BJ (cell line): ENCODE data around the gene SETD1A. TPM values are rescaled to one million over a fixed set of nuclear protein-coding genes. Genes with fewer than 3 reads are reported as not detected.

Source experiments
- CTCF ChIA-PET: fragments of 350-600 bp; formaldehyde crosslinking; extraction: SDS; loops from one replicate; lab custom pipeline; 2021; ENCODE audit warnings: antibody characterized with exemption, inconsistent platforms; lab: Yijun Ruan, JAX
- POLR2A ChIA-PET: fragments of 300-600 bp; sonication (Branson Sonifier 250); formaldehyde crosslinking; extraction: SDS; loops from one replicate; lab custom pipeline; 2021; ENCODE audit warnings: antibody characterized with exemption; lab: Charles Lee
- DNase-seq: peaks from one replicate; pipeline ENCODE4 v3.0.0-alpha.2; 2011; ENCODE audit warnings: low read depth
- H3K27me3 ChIP-seq: 2 replicates; pipeline ENCODE4 v1.6.0; 2011; ENCODE audit warnings: low read length; ENCODE audit not compliant: control insufficient read depth, insufficient read depth
- H3K36me3 ChIP-seq: 2 replicates; pipeline ENCODE4 v1.5.1; 2011; ENCODE audit warnings: low read length; ENCODE audit not compliant: control insufficient read depth, insufficient read depth
- H3K4me3 ChIP-seq: 2 replicates; pipeline ENCODE4 v1.5.1; 2011; ENCODE audit warnings: low read depth, mild to moderate bottlenecking, control low read depth, low read length
- polyA plus RNA-seq: library from polyadenylated mRNA; depleted of rRNA; stranded (reverse); fragments of >200 nt; gene quantifications from 2 replicates; pipeline ENCODE4 v1.2.3, GENCODE V29; 2011
- TF ChIP-seq, protein P1 (sequence below): IDR thresholded peaks from 2 replicates; pipeline ENCODE4 v1.5.1; 2011; ENCODE audit warnings: low read depth, mild to moderate bottlenecking, control low read depth, inconsistent platforms, low read length, moderate library complexity; ENCODE audit not compliant: insufficient read depth

Gene SETD1A
- polyA plus RNA-seq, 1 experiment, result 1.4 TPM

GRCh38 chr16:30961384-30961783 lies 3.8 kb downstream of the SETD1A start:
- Histone ChIP-seq H3K36me3 (peaks cover 33% of the 10 kb centered on the region), H3K4me3 (no peak overlapping the region), H3K27me3 (no peaks in the 10 kb centered on the region)
- ChIA-PET CTCF (interaction anchor here (0.8 to 2.0 kb wide), 3 partner anchors 20 to 48 kb away, joined by 3 to 6 read pairs (median 5); partner anchors contain the start of gene HSD3B7), POLR2A (no interaction called here)
- TF ChIP-seq, protein P1, sequence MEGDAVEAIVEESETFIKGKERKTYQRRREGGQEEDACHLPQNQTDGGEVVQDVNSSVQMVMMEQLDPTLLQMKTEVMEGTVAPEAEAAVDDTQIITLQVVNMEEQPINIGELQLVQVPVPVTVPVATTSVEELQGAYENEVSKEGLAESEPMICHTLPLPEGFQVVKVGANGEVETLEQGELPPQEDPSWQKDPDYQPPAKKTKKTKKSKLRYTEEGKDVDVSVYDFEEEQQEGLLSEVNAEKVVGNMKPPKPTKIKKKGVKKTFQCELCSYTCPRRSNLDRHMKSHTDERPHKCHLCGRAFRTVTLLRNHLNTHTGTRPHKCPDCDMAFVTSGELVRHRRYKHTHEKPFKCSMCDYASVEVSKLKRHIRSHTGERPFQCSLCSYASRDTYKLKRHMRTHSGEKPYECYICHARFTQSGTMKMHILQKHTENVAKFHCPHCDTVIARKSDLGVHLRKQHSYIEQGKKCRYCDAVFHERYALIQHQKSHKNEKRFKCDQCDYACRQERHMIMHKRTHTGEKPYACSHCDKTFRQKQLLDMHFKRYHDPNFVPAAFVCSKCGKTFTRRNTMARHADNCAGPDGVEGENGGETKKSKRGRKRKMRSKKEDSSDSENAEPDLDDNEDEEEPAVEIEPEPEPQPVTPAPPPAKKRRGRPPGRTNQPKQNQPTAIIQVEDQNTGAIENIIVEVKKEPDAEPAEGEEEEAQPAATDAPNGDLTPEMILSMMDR, result no peak
- no peak for DNase-seq

DNA sequence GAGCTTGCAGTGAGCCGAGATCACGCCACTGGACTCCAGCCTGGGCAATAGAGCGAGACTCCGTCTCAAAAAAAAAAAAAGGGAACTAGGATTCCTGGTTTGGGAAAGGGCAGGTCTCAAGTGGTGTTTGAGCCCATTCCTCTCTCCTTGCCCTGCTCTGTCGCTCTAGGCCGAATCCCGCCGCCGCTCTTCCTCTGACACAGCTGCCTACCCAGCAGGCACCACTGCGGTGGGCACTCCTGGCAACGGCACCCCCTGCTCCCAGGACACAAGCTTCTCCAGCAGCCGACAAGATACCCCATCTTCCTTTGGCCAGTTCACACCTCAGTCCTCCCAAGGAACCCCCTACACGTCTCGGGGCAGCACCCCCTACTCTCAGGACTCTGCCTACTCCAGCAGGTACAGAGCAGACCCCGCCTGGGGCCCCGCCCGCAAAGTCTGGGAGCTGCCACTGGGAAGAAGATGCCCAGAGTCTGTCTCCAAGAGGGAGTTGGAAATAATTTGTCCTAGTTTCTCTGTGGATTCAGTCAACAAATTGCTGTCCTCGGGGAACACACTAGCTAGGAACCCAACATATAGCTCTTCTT lies 6.5 kb downstream of the SETD1A start:
- no peak for DNase-seq
- H3K27me3 ChIP-seq, result no peaks in the 10 kb centered on the region
- TF ChIP-seq, protein P1, result no peak
- ChIA-PET POLR2A (no interaction called here), CTCF (interaction anchor here (0.7 to 1.2 kb wide), 2 partner anchors 9 to 418 kb away, joined by 3 to 4 read pairs; no protein-coding TSS in a partner anchor)
- H3K36me3 ChIP-seq, result peaks cover 44% of the 10 kb centered on the region
- no peak overlapping the region for H3K4me3 ChIP-seq

- Histone ChIP-seq H3K36me3 (peaks cover 44% of the 10 kb centered on the region), H3K27me3 (no peaks in the 10 kb centered on the region), H3K4me3 (no peak overlapping the region)
- DNase-seq, result no peak
- POLR2A ChIA-PET, result no interaction called here
- TF ChIP-seq, protein P1, result no peak
- CTCF ChIA-PET, result interaction anchor here (1.2 kb wide), 1 partner anchor 418 kb away, joined by 3 read pairs; no protein-coding TSS in a partner anchor
Observed at GRCh38 chr16:30964574-30965226, 7.1 kb downstream of the SETD1A start.

DNA sequence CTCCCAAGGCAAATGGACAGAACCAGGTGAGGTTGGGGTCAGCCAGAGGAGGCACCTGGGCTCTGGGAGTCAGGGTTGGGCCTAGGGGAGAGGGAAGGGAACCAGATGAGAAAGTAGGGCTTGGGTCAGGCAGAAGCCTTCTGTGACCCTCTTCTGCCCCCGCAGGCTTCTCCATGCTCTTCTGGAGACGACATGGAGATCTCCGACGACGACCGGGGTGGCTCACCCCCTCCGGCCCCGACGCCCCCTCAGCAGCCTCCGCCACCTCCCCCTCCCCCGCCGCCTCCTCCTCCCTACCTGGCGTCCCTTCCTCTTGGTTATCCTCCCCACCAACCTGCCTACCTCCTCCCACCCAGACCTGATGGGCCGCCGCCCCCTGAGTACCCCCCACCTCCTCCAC lies 7.9 kb downstream of the SETD1A start:
- DNase-seq, result no peak
- Histone ChIP-seq H3K36me3 (peaks cover 43% of the 10 kb centered on the region), H3K4me3 (no peak overlapping the region), H3K27me3 (no peaks in the 10 kb centered on the region)
- ChIA-PET POLR2A (no interaction called here), CTCF (interaction anchor here (0.6 kb wide), 1 partner anchor 85 kb away, joined by 3 read pairs; no protein-coding TSS in a partner anchor)
- TF ChIP-seq, protein P1, result no peak

GRCh38 chr16:30966033-30966619 lies 8.6 kb downstream of the SETD1A start:
- DNase-seq, result no peak

More at GRCh38 chr16:30966033-30966619, 8.6 kb downstream of the SETD1A start:
- ChIA-PET CTCF (interaction anchor here (0.6 kb wide), 1 partner anchor 84 kb away, joined by 3 read pairs; no protein-coding TSS in a partner anchor), POLR2A (no interaction called here)
- peaks cover 44% of the 10 kb centered on the region for H3K36me3 ChIP-seq
- H3K4me3 ChIP-seq, result no peak overlapping the region
- H3K27me3 ChIP-seq, result no peaks in the 10 kb centered on the region
- TF ChIP-seq, protein P1, result no peak
